ENCODE data around the gene KRT40.
A peak's percentile ranks its signal among the peaks of the same experiment; 100 is the strongest.

Gene KRT40

DNA sequence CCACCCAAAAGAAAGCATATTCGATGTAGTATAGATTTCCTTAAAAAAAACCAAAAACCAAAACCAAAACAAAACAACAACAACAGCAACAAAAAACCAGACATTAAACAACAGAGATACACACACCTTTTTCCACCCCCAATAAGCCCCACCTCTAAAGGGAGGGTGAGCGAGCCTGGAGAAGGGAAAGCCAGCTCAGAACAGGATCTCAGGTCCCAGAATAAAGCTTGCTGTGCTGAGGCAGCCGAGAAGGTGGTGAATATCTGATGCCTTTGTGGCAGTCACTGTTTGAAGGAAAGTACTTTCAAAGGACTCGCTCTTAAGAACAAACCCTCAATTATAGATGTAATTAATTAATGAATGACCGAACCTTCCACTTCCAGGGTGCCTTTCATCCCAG is 47.1 kb downstream of the KRT40 start:
- no peak for DNase-seq (ENCODE audit: low read depth in 1 of 2, low spot score in 1 of 2)

DNA sequence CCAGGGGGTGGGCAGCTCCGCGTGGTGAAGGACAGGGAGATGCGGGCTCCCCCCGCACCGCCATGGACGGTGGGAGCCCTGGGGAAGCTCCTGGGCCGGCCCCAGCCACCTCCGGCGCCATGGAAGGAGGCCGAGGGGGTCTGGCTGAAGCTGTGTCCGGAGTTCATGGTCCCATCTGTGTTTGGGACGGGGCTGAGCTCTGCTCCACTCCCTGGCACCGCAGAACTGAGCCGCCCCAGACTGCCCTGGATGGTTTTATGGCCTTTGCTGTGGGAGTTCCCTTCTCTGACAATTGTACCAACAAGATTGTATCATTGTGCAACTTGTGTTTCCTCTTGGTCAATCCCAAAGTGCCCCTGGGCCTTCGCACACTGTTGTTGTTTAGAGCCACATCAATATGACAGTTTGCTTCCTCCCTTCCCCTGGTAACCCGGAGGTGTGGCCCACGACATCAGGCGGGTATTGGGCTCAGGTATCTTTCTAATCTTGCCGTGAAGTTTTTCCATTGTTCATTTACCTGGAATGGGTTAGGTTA is 47.6 kb downstream of the KRT40 start:
- TF ChIP-seq, protein P1, sequence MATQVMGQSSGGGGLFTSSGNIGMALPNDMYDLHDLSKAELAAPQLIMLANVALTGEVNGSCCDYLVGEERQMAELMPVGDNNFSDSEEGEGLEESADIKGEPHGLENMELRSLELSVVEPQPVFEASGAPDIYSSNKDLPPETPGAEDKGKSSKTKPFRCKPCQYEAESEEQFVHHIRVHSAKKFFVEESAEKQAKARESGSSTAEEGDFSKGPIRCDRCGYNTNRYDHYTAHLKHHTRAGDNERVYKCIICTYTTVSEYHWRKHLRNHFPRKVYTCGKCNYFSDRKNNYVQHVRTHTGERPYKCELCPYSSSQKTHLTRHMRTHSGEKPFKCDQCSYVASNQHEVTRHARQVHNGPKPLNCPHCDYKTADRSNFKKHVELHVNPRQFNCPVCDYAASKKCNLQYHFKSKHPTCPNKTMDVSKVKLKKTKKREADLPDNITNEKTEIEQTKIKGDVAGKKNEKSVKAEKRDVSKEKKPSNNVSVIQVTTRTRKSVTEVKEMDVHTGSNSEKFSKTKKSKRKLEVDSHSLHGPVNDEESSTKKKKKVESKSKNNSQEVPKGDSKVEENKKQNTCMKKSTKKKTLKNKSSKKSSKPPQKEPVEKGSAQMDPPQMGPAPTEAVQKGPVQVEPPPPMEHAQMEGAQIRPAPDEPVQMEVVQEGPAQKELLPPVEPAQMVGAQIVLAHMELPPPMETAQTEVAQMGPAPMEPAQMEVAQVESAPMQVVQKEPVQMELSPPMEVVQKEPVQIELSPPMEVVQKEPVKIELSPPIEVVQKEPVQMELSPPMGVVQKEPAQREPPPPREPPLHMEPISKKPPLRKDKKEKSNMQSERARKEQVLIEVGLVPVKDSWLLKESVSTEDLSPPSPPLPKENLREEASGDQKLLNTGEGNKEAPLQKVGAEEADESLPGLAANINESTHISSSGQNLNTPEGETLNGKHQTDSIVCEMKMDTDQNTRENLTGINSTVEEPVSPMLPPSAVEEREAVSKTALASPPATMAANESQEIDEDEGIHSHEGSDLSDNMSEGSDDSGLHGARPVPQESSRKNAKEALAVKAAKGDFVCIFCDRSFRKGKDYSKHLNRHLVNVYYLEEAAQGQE (IDR thresholded peaks at IDR 0.05; ENCODE audit: insufficient replicate concordance, low read depth), result no peak
- TF ChIP-seq GABPA (IDR thresholded peaks at IDR 0.05; ENCODE audit: low read depth) (no peak), POLR2AphosphoS5 (IDR thresholded peaks at IDR 0.05; ENCODE audit: low read depth) (no peak), SPI1 (IDR thresholded peaks at IDR 0.05; ENCODE audit: borderline replicate concordance, low read depth) (no peak)
- TF ChIP-seq, protein P2, sequence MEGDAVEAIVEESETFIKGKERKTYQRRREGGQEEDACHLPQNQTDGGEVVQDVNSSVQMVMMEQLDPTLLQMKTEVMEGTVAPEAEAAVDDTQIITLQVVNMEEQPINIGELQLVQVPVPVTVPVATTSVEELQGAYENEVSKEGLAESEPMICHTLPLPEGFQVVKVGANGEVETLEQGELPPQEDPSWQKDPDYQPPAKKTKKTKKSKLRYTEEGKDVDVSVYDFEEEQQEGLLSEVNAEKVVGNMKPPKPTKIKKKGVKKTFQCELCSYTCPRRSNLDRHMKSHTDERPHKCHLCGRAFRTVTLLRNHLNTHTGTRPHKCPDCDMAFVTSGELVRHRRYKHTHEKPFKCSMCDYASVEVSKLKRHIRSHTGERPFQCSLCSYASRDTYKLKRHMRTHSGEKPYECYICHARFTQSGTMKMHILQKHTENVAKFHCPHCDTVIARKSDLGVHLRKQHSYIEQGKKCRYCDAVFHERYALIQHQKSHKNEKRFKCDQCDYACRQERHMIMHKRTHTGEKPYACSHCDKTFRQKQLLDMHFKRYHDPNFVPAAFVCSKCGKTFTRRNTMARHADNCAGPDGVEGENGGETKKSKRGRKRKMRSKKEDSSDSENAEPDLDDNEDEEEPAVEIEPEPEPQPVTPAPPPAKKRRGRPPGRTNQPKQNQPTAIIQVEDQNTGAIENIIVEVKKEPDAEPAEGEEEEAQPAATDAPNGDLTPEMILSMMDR (IDR thresholded peaks at IDR 0.05; ENCODE audit: insufficient read depth, low read length), result no peak

More for the DNA sequence above, 47.1 kb downstream of the KRT40 start:
- Histone ChIP-seq H3K27ac (replicated peaks) (no peak overlapping the region), H3K4me3 (replicated peaks; ENCODE audit: insufficient read depth, low read length) (no peak overlapping the region), H3K27me3 (ENCODE audit: insufficient read depth, poor library complexity, severe bottlenecking) (no peaks in the 10 kb centered on the region)
- TF ChIP-seq SPI1 (IDR thresholded peaks at IDR 0.05; ENCODE audit: borderline replicate concordance, low read depth) (no peak), POLR2AphosphoS5 (IDR thresholded peaks at IDR 0.05; ENCODE audit: low read depth) (no peak), GABPA (IDR thresholded peaks at IDR 0.05; ENCODE audit: low read depth) (no peak)
- TF ChIP-seq, protein P2 (IDR thresholded peaks at IDR 0.05; ENCODE audit: insufficient read depth, low read length), result no peak
- TF ChIP-seq, protein P1 (IDR thresholded peaks at IDR 0.05; ENCODE audit: insufficient replicate concordance, low read depth), result no peak

GRCh38 chr17:40935624-40936023 is 48.5 kb downstream of the KRT40 start:
- Histone ChIP-seq H3K4me3 (replicated peaks; ENCODE audit: insufficient read depth, low read length) (no peak overlapping the region), H3K27me3 (ENCODE audit: insufficient read depth, poor library complexity, severe bottlenecking) (no peaks in the 10 kb centered on the region), H3K27ac (replicated peaks) (no peak overlapping the region)
- DNase-seq (ENCODE audit: low read depth in 1 of 2, low spot score in 1 of 2), result no peak
- TF ChIP-seq GABPA (IDR thresholded peaks at IDR 0.05; ENCODE audit: low read depth), result no peak
- TF ChIP-seq, protein P1 (IDR thresholded peaks at IDR 0.05; ENCODE audit: insufficient replicate concordance, low read depth), result no peak
- TF ChIP-seq, protein P2 (IDR thresholded peaks at IDR 0.05; ENCODE audit: insufficient read depth, low read length), result no peak
- no peak for TF ChIP-seq POLR2AphosphoS5 (IDR thresholded peaks at IDR 0.05; ENCODE audit: low read depth)
- no peak for TF ChIP-seq SPI1 (IDR thresholded peaks at IDR 0.05; ENCODE audit: borderline replicate concordance, low read depth)

More for the DNA sequence above, 47.6 kb downstream of the KRT40 start:
- Histone ChIP-seq H3K4me3 (replicated peaks; ENCODE audit: insufficient read depth, low read length) (no peak overlapping the region), H3K27ac (replicated peaks) (no peak overlapping the region), H3K27me3 (ENCODE audit: insufficient read depth, poor library complexity, severe bottlenecking) (no peaks in the 10 kb centered on the region)
- DNase-seq (ENCODE audit: low read depth in 1 of 2, low spot score in 1 of 2), result peak in 1 of 2 experiments; percentile 5

Measured in HL-60 (cell line).